Measurements from ENCODE around the gene HTR6. TPM values are rescaled to one million over a fixed set of nuclear protein-coding genes. Genes with fewer than 3 reads are reported as not detected.

Gene HTR6
- total RNA-seq, 4 donors from 2014 or later = not detected

GRCh38 chr1:19650416-19651140, 14.1 kb upstream of the HTR6 start:
- DNase-seq = peak in 1 of 2 donors; percentile 18
- Histone ChIP-seq H3K27me3 (no peaks in the 10 kb centered on the region), H3K27ac (peak overlapping the region in 2 of 3 donors; percentile 47 to 52), H3K4me3 (replicated peaks in 1 of 3) (no peak overlapping the region), H3K36me3 (no peaks in the 10 kb centered on the region), H3K4me1 (peaks cover 10 to 48% of the 10 kb centered on the region in 2 donors), H3K9me3 (no peaks in the 10 kb centered on the region)
- TF ChIP-seq POLR2A (IDR thresholded peaks at IDR 0.05) = no peak
- TF ChIP-seq CTCF (IDR thresholded peaks at IDR 0.05) = no peak
- 35 to 61% methylated on average over 12 of the region's 12 CpGs for WGBS, 2 donors
- intact Hi-C loops (cut with DNase I) = loop anchor here (2.0 to 10.0 kb wide), 3 partner anchors 263 to 396 kb away; partner anchors contain the start of genes EMC1 and MRTO4

- Histone ChIP-seq H3K27me3 (no peaks in the 10 kb centered on the region), H3K36me3 (no peaks in the 10 kb centered on the region), H3K4me1 (peaks cover 10 to 45% of the 10 kb centered on the region in 2 donors), H3K27ac (peak overlapping the region in 2 of 3 donors; percentile 47 to 53), H3K9me3 (no peaks in the 10 kb centered on the region), H3K4me3 (replicated peaks in 1 of 3) (no peak overlapping the region)
- 34 to 49% methylated on average over 4 to 11 of the region's 11 CpGs for WGBS, 2 donors
- TF ChIP-seq CTCF (IDR thresholded peaks at IDR 0.05) (peak in 5 of 6 experiments; percentile 23 to 90 (median 75)), POLR2A (IDR thresholded peaks at IDR 0.05) (no peak)
- DNase-seq = peak; percentile 58 to 72
- intact Hi-C loops (cut with DNase I) = loop anchor here (2.0 to 10.0 kb wide), 3 partner anchors 264 to 396 kb away; partner anchors contain the start of genes EMC1 and MRTO4
Measured at GRCh38 chr1:19651141-19651737, 13.4 kb upstream of the HTR6 start.

GRCh38 chr1:19654386-19654785, 10.3 kb upstream of the HTR6 start:
- H3K4me1 ChIP-seq = peaks cover 10 to 27% of the 10 kb centered on the region in 2 donors
- no peaks in the 10 kb centered on the region for H3K27me3 ChIP-seq
- intact Hi-C loops (cut with DNase I) = loop anchor here (5.0 to 10.0 kb wide), 2 partner anchors 267 to 400 kb away; partner anchors contain the start of genes EMC1 and MRTO4
- WGBS, 2 donors = 36 to 63% methylated on average over 5 of the region's 5 CpGs
- TF ChIP-seq POLR2A (IDR thresholded peaks at IDR 0.05) = no peak
- no peak for TF ChIP-seq CTCF (IDR thresholded peaks at IDR 0.05)
- no peak for DNase-seq
- H3K36me3 ChIP-seq = no peaks in the 10 kb centered on the region
- no peak overlapping the region for H3K4me3 ChIP-seq (replicated peaks in 1 of 3)
- no peaks in the 10 kb centered on the region for H3K9me3 ChIP-seq
- H3K27ac ChIP-seq = no peak overlapping the region

GRCh38 chr1:19654886-19655717, 9.6 kb upstream of the HTR6 start:
- intact Hi-C loops (cut with DNase I) = loop anchor here (5.0 to 10.0 kb wide), 2 partner anchors 268 to 400 kb away; partner anchors contain the start of genes EMC1 and MRTO4
- peaks cover 10 to 26% of the 10 kb centered on the region in 2 donors for H3K4me1 ChIP-seq
- H3K27me3 ChIP-seq = no peaks in the 10 kb centered on the region
- peak; percentile 80 to 86 for DNase-seq
- TF ChIP-seq POLR2A (IDR thresholded peaks at IDR 0.05) (no peak), CTCF (IDR thresholded peaks at IDR 0.05) (no peak)
- no peak overlapping the region for H3K4me3 ChIP-seq (replicated peaks in 1 of 3)
- 47 to 51% methylated on average over 5 to 14 of the region's 15 CpGs for WGBS, 2 donors
- H3K36me3 ChIP-seq = no peaks in the 10 kb centered on the region
- H3K9me3 ChIP-seq = no peaks in the 10 kb centered on the region
- H3K27ac ChIP-seq = no peak overlapping the region
